HG03280 (cell line): ENCODE results near the gene IGLL1.
"Not testable (repeated sequence)": the region's sequence is repeated elsewhere in the genome, so short reads cannot be mapped to it uniquely, and the experiment has no call there.

Source experiments
- ATAC-seq: cut with Tn5 transposase; IDR thresholded peaks from one replicate; pipeline ENCODE4 v1.9.1; 2021; ENCODE audit warnings: mild to moderate bottlenecking, moderate library complexity; ENCODE audit not compliant: unreplicated experiment

Gene IGLL1

GRCh38 chr22:23565305-23565914 is 14.7 kb downstream of the IGLL1 start:
- ATAC-seq = no peak

- no peak for ATAC-seq
These were observed 15.8 kb downstream of the IGLL1 start for GRCh38 chr22:23564276-23564675.

- ATAC-seq = no peak
These were observed 17.0 kb downstream of the IGLL1 start for GRCh38 chr22:23563111-23563510.

- no peak for ATAC-seq
These were observed 17.9 kb downstream of the IGLL1 start for GRCh38 chr22:23562186-23562585.

GRCh38 chr22:23561025-23561510 is 19.0 kb downstream of the IGLL1 start:
- not testable (repeated sequence) for ATAC-seq

- ATAC-seq = not testable (repeated sequence)
These were observed 19.9 kb downstream of the IGLL1 start for GRCh38 chr22:23560215-23560614.

GRCh38 chr22:23557467-23557866 is 22.6 kb downstream of the IGLL1 start:
- no peak for ATAC-seq

GRCh38 chr22:23557036-23557435 is 23.1 kb downstream of the IGLL1 start:
- no peak for ATAC-seq

- ATAC-seq = no peak
These were observed 24.0 kb downstream of the IGLL1 start for GRCh38 chr22:23556026-23556620.

GRCh38 chr22:23555118-23555517 is 25.0 kb downstream of the IGLL1 start:
- ATAC-seq = no peak

- no peak for ATAC-seq
These were observed 25.9 kb downstream of the IGLL1 start for GRCh38 chr22:23553924-23554870.

- ATAC-seq = no peak
These were observed 26.7 kb downstream of the IGLL1 start for GRCh38 chr22:23553438-23553837.

- no peak for ATAC-seq
These were observed 27.5 kb downstream of the IGLL1 start for GRCh38 chr22:23552573-23552972.

- no peak for ATAC-seq
These were observed 28.7 kb downstream of the IGLL1 start for GRCh38 chr22:23551385-23551784.

- ATAC-seq = no peak
These were observed 29.9 kb downstream of the IGLL1 start for GRCh38 chr22:23550049-23550650.

GRCh38 chr22:23549198-23549595 is 30.9 kb downstream of the IGLL1 start:
- ATAC-seq = no peak

- ATAC-seq = no peak
These were observed 31.4 kb downstream of the IGLL1 start for GRCh38 chr22:23548501-23549197.

GRCh38 chr22:23547818-23548500 is 32.1 kb downstream of the IGLL1 start:
- ATAC-seq = no peak

GRCh38 chr22:23547382-23547781 is 32.7 kb downstream of the IGLL1 start:
- ATAC-seq = not testable (repeated sequence)

GRCh38 chr22:23544852-23545251 is 35.2 kb downstream of the IGLL1 start:
- no peak for ATAC-seq
